Measurements from ENCODE around the gene PTGES3L. TPM values are rescaled to one million over a fixed set of nuclear protein-coding genes. Genes with fewer than 3 reads are reported as not detected.

PTGES3L gene
- total and polyA plus RNA-seq, 2 of the 13 experiments (the other 11 are each of a cell fraction or from before 2014, with no cell fraction given): 1.2 to 2.9 TPM

- TF ChIP-seq TFDP1 (CRISPR knock-in tag; IDR thresholded peaks at IDR 0.05; ENCODE audit: borderline replicate concordance): 0 out of 2 replicates have a peak, but pooled peaks have one; percentile 21
- no peak for TF ChIP-seq SATB2 (CRISPR knock-in tag; IDR thresholded peaks at IDR 0.05)
Observed at GRCh38 chr17:43014649-43015542, 35.0 kb upstream of the PTGES3L start (continued).

GRCh38 chr17:43014020-43014648 lies 34.3 kb upstream of the PTGES3L start:
- no peak for DNase-seq (ENCODE audit: low spot score)
- 92% methylated on average over 12 of the region's 12 CpGs for WGBS (ENCODE audit: low lambda C conversion rate)
- BruUV-seq (replicated peaks): no TSS peak
- intact Hi-C loops (cut with micrococcal nuclease; ENCODE audit: unreplicated experiment): no loop called here
- POLR2A ChIA-PET: interaction anchor here (2.0 to 8.3 kb wide), 2 partner anchors 16 kb away, joined by 10 to 162 read pairs; partner anchors contain the start of gene RPL27
- H3K36me3 ChIP-seq (replicated peaks in 1 of 2; ENCODE audit: control insufficient read depth in 1 of 2, insufficient read depth in 2 of 2, low read length in 2 of 2): peaks cover 28 to 55% of the 10 kb centered on the region in 2 experiments
- H3K27ac ChIP-seq (ENCODE audit: extremely low read length, insufficient read depth, low read length): peak overlapping the region; percentile 25
- peaks cover 5% of the 10 kb centered on the region for H3K79me2 ChIP-seq (ENCODE audit: insufficient read depth, low read length)
- no peak overlapping the region for H3K4me2 ChIP-seq (ENCODE audit: low read depth, low read length)
- no peak overlapping the region for H3K4me3 ChIP-seq (replicated peaks in 1 of 3; ENCODE audit: insufficient read depth in 1 of 3, low read depth in 2 of 3, low read length in 3 of 3)
- H3K9me3 ChIP-seq (ENCODE audit: low read length): no peaks in the 10 kb centered on the region
- in situ Hi-C loops (cut with HindIII; ENCODE audit: extremely low pct_ligation_motif_present, low pct_unique_long_range_greater_than_20kb): no loop called here
- H4K20me1 ChIP-seq (ENCODE audit: insufficient read depth, low read length): no peaks in the 10 kb centered on the region
- no peak overlapping the region for H2AFZ ChIP-seq (ENCODE audit: low read length)
- no peak overlapping the region for H3K9ac ChIP-seq (ENCODE audit: insufficient read depth, low read depth, low read length)
- no peak for ATAC-seq
- FAIRE-seq: peak; percentile 26
- CTCF ChIA-PET (ENCODE audit: low intra/inter-chr PET ratio, low total read pairs): no interaction called here
- peaks cover 69% of the 10 kb centered on the region for H3K4me1 ChIP-seq (ENCODE audit: insufficient read depth, low read length)
- no peaks in the 10 kb centered on the region for H3K27me3 ChIP-seq (ENCODE audit: control insufficient read depth in 1 of 2, insufficient read depth in 2 of 2, low read length in 2 of 2)
- peak; percentile 28 for TF ChIP-seq ZNF883 (CRISPR knock-in tag; IDR thresholded peaks at IDR 0.05; ENCODE audit: not compliant biosample characterization)
- TF ChIP-seq ZNF687 (CRISPR knock-in tag; IDR thresholded peaks at IDR 0.05): peak; percentile 46
- TF ChIP-seq PHF21A (CRISPR knock-in tag; IDR thresholded peaks at IDR 0.05): no peak
- 0 out of 2 replicates have a peak, but pooled peaks have one; percentile 27 for TF ChIP-seq ZC3H13 (CRISPR knock-in tag; IDR thresholded peaks at IDR 0.05)
- TF ChIP-seq ELF4 (CRISPR knock-in tag; IDR thresholded peaks at IDR 0.05; ENCODE audit: borderline replicate concordance): no peak
- TF ChIP-seq KDM2A (CRISPR knock-in tag; IDR thresholded peaks at IDR 0.05; ENCODE audit: borderline replicate concordance, low read depth): peak; percentile 0; the same call in 1 of the 2 replicates
- TF ChIP-seq SALL1 (CRISPR knock-in tag; IDR thresholded peaks at IDR 0.05): no peak
- TF ChIP-seq RORA (CRISPR knock-in tag; IDR thresholded peaks at IDR 0.05): no peak
- peak; percentile 86 for TF ChIP-seq AGO2 (optimal IDR thresholded peaks at IDR 0.05; ENCODE audit: low read depth, low read length)
- TF ChIP-seq MTERF4 (CRISPR knock-in tag; IDR thresholded peaks at IDR 0.05): no peak
- TF ChIP-seq ZFP41 (CRISPR knock-in tag; IDR thresholded peaks at IDR 0.05; ENCODE audit: borderline replicate concordance): no peak
- TF ChIP-seq RBM22 (optimal IDR thresholded peaks at IDR 0.05; ENCODE audit: low read length): peak; percentile 88

All from HepG2 (cell line).